OCI-LY7 (cell line): Measurements from ENCODE around the gene POU5F2.

Source experiments
- EZH2phosphoT487 ChIP-seq: fragments of 200-600 bp; sonication (generic); IDR thresholded peaks from 2 replicates; pipeline ENCODE4 v1.6.1; 2018; ENCODE audit warnings: low read depth, borderline replicate concordance, mild to moderate bottlenecking, mixed run types, antibody characterized with exemption, low read length, moderate library complexity, mixed read lengths
- TF ChIP-seq, protein P1 (sequence below): fragments of 200-600 bp; sonication (generic); conservative IDR thresholded peaks from 2 replicates; pipeline ENCODE4 v1.5.1; 2014; ENCODE audit warnings: mild to moderate bottlenecking, antibody characterized with exemption, low read length, moderate library complexity, mixed read lengths

DNA sequence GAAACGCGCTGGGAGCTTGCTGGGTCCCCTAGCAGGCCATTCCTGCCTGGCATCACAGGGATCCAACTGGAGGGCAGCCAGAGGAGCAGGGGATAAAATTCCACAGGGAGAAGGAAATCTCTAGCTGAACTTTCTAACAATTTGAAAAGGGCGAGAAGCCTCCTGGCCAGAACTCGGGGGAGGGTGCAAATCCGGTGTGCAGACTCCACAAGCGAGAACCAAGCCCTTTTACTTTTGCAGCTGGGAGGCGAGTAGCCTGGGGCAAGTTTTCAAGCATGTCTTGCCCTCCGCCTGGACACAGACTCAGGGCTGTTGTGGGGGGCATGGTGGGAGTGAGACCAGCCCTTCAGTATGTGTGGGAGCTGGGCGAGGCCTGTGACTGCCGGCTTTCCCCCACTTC, 14.3 kb upstream of the POU5F2 start:
- TF ChIP-seq, protein P1, sequence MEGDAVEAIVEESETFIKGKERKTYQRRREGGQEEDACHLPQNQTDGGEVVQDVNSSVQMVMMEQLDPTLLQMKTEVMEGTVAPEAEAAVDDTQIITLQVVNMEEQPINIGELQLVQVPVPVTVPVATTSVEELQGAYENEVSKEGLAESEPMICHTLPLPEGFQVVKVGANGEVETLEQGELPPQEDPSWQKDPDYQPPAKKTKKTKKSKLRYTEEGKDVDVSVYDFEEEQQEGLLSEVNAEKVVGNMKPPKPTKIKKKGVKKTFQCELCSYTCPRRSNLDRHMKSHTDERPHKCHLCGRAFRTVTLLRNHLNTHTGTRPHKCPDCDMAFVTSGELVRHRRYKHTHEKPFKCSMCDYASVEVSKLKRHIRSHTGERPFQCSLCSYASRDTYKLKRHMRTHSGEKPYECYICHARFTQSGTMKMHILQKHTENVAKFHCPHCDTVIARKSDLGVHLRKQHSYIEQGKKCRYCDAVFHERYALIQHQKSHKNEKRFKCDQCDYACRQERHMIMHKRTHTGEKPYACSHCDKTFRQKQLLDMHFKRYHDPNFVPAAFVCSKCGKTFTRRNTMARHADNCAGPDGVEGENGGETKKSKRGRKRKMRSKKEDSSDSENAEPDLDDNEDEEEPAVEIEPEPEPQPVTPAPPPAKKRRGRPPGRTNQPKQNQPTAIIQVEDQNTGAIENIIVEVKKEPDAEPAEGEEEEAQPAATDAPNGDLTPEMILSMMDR = no peak
- no peak for TF ChIP-seq EZH2phosphoT487
